H7 (cell line): ENCODE results near the gene KIAA1217. TPM values are rescaled to one million over a fixed set of nuclear protein-coding genes. Genes with fewer than 3 reads are reported as not detected.

Experiments used
- DNase-seq: peaks from one replicate; pipeline ENCODE4 v3.0.0; 2012
- H3K27me3 ChIP-seq: 2 replicates; pipeline ENCODE4 v1.6.0; 2011; ENCODE audit warnings: mild to moderate bottlenecking, low read length; ENCODE audit not compliant: control insufficient read depth, insufficient read depth
- H3K36me3 ChIP-seq: replicated peaks from 2 replicates; pipeline ENCODE4 v1.5.1; 2011; ENCODE audit warnings: low read length; ENCODE audit not compliant: control insufficient read depth, insufficient read depth
- H3K4me3 ChIP-seq: 2 replicates; pipeline ENCODE4 v1.5.1; 2011; ENCODE audit warnings: low read depth, mild to moderate bottlenecking, control low read depth, low read length, moderate library complexity; ENCODE audit not compliant: insufficient read depth
- total RNA-seq: library from RNA; depleted of rRNA; stranded (reverse); fragments of >200 nt; shearing (Covaris generic); gene quantifications from 2 replicates; pipeline ENCODE4 v1.2.3, GENCODE V29; 2014

KIAA1217 gene
- total RNA-seq, 1 experiment from 2014 or later: 3.0 TPM

DNA sequence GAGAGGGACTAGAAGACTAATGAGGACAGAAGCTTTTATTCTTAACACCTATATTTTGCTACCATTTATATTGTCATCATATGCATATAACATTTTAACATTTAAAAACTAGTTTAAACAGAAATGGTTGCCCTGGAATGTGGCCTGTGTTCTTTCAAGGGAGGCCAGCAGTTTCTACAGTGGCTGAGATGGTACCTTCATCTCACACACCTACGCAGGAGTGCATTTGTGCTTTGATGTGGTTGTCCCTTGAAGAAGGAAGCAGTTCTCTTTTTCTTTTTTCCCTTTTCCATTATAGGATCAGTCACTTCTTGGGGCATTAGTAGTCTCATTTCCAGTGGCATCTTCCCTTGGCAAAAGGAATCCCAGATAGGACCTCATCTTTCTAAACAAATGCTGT is 38.9 kb downstream of the KIAA1217 start:
- H3K4me3 ChIP-seq: no peak overlapping the region
- H3K36me3 ChIP-seq: no peaks in the 10 kb centered on the region
- no peaks in the 10 kb centered on the region for H3K27me3 ChIP-seq
- no peak for DNase-seq

DNA sequence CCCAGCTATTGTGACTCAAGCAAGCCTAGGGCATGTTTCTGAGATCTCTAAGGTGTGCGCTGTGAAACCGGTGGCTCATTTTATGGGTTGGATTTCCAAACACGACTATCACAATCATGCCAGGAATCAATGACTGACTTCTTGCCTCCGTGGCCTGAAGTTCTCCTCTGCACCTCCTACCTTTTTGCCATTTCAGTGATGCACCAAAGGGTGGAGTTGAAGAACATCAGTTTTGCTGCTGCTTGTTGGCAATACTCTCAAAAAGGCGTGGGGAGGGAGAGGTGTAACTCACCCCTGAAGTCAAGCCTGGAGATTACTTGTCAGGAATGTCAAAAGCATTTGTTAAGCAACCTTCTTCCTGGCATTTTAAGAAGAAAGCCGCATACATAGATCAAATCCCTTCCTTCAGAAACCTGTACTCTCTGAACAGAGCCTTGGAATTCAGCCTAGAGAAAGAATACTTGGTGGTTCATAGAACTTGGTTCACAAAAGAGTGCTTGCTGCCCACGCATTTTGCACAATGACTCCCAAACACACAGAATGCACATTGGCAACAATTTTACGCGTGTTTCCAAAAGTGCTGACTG is 41.0 kb downstream of the KIAA1217 start:
- H3K27me3 ChIP-seq: no peaks in the 10 kb centered on the region
- DNase-seq: no peak
- H3K4me3 ChIP-seq: no peak overlapping the region
- H3K36me3 ChIP-seq: no peaks in the 10 kb centered on the region

DNA sequence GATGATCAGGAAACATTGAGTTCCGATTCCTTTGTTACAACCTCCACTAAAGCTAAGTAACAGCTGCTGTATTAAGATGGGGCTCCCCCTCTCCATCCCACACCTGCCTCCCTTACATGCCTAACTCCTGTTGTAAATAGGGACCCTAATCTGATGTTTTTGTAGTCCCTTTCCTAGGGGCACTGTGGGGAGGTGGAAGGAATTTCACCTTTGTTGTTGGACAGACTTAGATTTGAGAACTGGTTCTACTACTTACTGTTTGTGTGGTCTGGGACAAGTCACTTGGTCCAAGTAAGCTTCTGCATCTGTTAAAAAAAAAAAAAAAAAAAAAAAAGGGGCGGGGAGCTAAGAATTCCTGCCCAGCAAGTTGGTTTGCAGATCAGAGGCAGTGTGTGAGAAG is 42.6 kb downstream of the KIAA1217 start:
- DNase-seq: peak; percentile 56
- no peaks in the 10 kb centered on the region for H3K27me3 ChIP-seq
- H3K4me3 ChIP-seq: no peak overlapping the region
- H3K36me3 ChIP-seq: no peaks in the 10 kb centered on the region

DNA sequence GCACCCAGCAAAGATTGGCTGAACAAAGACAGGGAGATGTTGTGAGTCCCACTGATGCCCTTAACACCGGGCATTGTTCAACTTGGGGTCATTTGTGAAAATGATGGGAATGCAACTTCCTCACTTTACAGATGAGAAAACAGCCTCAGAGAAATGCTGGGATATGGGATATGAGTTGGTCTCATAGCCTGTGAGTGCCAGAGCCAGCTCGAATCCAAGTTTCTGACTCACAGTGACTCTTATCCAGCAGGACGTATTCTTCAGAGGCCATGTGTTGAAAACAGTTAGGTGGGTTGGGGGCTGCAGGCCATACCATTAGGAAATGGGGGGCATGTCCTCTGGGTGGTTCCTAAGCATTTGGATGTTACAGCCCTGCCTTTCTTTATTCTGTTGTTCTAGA is 45.2 kb downstream of the KIAA1217 start:
- no peaks in the 10 kb centered on the region for H3K27me3 ChIP-seq
- no peak overlapping the region for H3K4me3 ChIP-seq
- DNase-seq: no peak
- H3K36me3 ChIP-seq: no peaks in the 10 kb centered on the region

DNA sequence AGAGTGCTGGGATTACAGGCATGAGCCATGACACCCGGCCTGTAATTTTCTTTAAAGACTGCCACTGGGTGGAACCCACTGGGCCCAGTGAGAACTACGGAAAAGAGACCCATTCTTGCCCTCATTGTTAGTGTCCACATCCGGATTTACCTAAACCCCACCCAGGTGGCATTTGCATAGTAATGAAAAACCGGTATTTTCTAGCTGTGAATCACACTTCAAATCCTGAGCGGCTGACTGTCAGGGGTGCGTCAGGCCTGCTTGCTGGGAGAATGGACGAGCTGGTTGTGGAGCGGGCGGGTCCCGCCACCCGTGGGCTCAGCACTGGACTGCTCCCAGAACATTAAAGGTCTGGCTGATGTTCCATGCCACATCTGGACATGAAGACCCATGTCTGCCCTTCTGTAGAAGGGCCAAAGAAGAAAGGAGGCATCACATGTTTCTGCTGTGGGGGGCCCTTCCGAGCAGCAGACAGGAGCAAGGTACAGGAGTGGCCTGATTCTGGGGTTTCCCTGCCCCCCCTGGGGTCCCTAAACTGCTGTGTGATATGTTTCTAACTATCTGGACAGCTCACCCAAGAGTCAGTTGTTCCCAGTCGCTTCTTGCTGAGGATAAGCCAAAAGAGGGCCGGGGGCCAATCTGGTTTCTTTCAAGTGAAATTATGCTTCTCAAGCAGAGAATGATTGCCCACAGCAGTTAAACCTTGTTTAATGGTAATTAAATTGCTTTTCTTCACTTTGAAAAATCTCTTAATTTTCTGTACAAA is 46.4 kb downstream of the KIAA1217 start:
- H3K27me3 ChIP-seq: no peaks in the 10 kb centered on the region
- H3K36me3 ChIP-seq: no peaks in the 10 kb centered on the region
- H3K4me3 ChIP-seq: peak overlapping the region; percentile 13
- DNase-seq: peak; percentile 72

DNA sequence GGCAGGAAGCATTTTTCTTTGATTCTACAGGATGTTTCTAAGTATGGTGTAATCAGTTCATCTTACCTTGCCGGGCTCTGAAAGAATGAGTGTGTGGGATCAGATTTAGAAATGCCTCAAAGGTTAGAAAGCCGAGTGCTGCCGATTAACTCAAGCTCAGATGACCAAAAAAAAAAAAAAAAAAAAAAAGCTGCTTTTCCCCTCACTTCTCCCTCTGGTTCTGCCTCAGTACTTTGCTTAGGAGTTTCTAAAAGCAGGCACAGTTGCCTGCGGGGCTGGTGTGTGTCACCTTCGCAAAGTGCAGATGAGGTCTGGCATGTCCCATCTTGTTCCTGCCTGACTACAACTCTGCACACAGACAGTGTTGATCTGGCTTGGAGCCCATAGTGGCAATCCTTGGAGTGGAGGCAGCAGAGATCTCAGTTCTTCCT is 47.0 kb downstream of the KIAA1217 start:
- Histone ChIP-seq H3K27me3 (no peaks in the 10 kb centered on the region), H3K4me3 (peak overlapping the region; percentile 13), H3K36me3 (no peaks in the 10 kb centered on the region)
- DNase-seq: no peak

DNA sequence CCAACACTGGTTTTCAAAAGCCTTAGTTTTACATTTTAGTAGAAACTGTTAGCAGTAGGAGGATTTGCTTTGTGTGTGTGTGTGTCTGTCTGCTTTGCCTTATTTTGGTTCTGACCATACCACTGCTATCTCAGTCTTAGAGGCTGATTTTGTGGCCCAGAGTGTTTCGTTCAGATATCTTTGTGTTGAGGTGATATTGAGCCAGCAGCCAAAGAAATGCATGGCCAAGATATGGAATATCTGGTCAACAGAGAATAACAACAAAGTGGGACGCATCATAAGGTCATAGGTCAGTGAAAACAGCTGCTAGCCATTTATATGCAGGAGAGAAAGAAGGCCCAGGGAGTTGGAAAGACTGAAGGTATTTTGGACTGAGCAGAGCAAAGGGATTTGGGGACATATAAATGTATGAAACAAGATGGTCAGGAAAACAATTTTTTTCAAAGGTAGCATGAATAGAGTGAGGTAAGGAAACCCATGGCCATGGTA is 47.7 kb downstream of the KIAA1217 start:
- H3K36me3 ChIP-seq: no peaks in the 10 kb centered on the region
- no peaks in the 10 kb centered on the region for H3K27me3 ChIP-seq
- DNase-seq: no peak
- H3K4me3 ChIP-seq: no peak overlapping the region

DNA sequence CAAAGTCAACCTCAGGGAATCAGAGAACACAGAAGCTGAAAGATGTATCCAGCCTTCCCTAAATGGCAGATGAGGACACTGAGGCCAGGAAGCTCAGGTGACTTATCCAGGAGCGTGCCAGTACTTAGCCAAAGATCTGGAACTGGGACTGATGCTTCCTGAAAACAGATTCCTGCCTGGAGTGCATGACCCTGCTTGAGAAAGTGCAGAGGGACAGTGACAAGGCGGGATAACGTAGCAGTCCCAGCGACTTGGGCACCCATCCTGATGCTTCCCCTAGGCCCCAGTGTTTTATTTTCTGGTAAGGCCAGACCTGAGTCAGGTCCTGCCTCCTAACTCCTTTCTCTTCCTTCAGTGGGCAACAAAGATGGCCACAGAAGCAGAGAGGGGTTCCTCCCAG is 48.6 kb downstream of the KIAA1217 start:
- H3K36me3 ChIP-seq: no peaks in the 10 kb centered on the region
- no peaks in the 10 kb centered on the region for H3K27me3 ChIP-seq
- H3K4me3 ChIP-seq: no peak overlapping the region
- DNase-seq: no peak

DNA sequence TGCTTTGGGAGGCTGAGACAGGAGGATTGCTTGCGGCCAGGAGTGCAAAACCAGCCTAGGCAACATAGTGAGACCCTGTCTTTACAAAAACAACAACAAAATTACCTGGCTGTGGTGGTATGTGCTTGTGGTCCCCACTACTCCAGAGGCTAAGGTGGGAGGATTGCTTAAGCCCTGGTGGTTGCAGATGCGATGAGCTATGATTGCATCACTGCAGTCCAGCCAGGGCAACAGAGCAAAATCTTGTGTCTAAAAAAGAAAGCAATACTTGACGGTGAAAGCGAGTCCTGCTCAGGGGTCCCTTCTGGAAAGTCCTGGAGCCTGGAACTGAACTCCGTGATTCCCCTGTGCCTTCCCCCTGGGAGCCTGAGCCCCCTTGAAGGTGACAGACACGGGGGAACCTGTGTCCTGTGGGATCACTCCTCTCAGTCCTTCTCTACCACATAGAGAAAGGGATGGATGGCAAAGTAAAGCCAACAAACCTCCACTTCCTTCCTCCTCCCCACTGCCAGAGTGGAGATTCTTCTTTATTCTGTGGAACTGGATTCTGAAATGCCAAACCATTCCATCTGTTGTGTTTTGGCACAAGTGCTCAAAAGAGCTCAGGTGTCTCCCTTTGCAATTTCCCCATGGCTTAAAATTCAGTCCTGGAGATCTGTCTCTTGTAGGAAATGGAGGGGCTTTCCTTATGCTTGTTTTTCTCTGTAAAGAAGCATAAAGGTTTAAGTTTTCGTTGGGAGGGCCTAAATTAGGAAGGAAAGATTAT is 50.6 kb downstream of the KIAA1217 start:
- DNase-seq: no peak
- Histone ChIP-seq H3K4me3 (no peak overlapping the region), H3K27me3 (no peaks in the 10 kb centered on the region), H3K36me3 (no peaks in the 10 kb centered on the region)

DNA sequence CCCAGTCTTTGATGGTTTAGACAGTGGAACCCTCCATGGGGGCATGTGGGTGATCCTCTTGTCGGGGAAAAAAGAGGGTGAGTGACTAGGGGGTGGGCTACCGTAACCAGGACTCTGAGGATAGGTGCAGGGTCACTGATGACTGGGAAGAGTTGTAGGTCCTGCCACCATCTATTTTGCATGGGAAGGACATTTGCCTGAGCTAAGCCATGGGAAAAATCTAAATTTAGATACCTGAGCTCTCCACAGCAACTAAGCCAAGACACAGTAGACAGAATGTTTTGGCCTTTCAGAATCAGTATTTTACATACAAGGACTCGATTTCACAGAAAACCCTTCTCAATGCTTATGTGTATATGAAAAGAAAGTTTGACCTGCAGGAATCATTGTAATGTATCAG is 52.7 kb downstream of the KIAA1217 start:
- no peak for DNase-seq
- Histone ChIP-seq H3K4me3 (no peak overlapping the region), H3K27me3 (no peaks in the 10 kb centered on the region), H3K36me3 (no peaks in the 10 kb centered on the region)

DNA sequence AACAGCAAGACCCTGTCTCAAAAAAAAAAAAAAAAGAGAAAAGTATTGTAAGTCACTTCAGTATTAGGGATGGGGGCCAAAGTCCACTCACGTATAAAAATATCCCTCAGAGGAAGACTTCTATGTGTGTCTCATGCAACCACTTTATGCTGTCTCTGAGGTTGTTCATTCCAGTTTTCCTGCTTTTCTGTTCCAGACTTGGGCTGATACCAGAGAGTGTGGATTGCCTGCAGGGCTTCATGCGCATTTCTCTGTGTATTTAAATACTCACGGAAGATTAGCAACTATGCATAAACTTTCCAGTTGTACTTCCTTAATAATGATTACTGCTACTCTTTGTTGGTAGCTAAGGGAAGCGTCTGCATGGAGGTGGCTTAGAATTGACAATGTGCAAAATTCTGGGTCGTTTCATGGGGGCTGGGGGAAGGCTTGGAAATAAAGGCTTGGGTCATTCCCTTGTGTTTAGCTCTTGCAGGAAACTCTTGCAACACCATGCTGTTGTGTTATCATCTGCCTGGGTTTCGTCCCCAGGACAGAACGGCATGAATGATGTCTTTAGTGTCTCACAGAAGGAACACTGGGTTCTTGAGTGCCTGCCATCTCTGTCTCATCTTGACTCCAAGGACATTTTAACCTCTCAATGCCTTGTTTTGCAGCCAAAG is 54.1 kb downstream of the KIAA1217 start:
- Histone ChIP-seq H3K4me3 (no peak overlapping the region), H3K27me3 (no peaks in the 10 kb centered on the region), H3K36me3 (no peaks in the 10 kb centered on the region)
- no peak for DNase-seq

DNA sequence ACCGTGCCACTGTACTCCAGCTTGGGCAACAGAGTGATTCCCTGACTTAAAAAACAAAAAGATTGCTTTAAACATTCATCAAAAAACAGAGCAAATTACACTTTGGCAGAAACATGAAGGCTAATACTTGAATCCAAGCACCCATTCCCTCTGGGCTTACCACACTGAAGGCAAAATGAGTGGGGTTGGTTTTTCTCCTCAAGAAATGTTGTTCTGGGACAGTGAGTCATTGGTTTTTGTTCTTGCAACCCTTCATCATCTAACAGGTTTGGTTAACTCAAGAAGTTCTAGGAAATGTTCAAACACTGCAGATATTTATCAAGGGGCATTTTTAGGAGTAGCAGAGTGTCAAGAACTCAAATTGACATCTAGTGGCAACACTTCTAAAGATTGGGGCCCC is 60.5 kb downstream of the KIAA1217 start:
- Histone ChIP-seq H3K27me3 (no peaks in the 10 kb centered on the region), H3K36me3 (no peaks in the 10 kb centered on the region)
- no peak for DNase-seq

DNA sequence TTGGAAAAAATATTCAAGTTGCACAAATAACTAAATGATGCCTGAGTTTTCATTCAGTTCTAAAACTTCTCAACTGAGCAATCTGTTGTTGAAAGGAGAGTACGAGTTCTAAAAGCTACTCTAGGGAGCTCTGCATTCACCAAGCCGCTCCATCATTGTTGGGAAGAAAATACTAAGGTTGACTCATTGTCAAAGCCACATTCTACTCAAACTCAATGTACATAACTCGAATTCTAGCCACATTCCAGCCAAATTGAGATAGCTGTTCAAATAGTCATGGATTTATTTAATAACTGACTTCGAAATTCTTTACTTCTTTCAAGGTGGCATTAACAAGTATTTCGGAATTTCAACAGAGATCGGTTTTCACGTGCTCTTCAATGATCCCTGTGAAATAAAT is 63.4 kb downstream of the KIAA1217 start:
- DNase-seq: no peak
- Histone ChIP-seq H3K36me3 (no peaks in the 10 kb centered on the region), H3K27me3 (no peaks in the 10 kb centered on the region), H3K4me3 (no peak overlapping the region)

More for the DNA sequence above, 60.5 kb downstream of the KIAA1217 start:
- no peak overlapping the region for H3K4me3 ChIP-seq

DNA sequence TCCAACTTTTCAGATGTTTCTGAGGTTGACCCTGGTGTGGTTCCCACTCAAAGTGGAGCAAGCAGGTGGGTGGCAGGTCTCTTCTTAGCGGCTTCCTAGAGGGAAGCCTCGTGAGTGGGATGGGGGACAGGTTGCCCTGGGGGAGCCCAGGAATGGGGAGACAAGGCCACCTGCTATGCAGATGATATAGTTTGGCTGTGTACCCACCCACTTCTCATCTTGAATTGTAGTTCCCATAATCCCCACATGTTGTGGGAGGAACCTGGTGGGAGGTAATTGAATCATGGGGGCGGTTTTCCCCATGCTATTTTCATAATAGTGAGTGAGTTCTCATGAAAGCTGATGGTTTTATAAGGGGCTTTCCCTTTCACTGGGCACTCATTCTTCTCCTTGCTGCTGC is 68.3 kb downstream of the KIAA1217 start:
- no peak overlapping the region for H3K4me3 ChIP-seq
- DNase-seq: no peak
- no peaks in the 10 kb centered on the region for H3K27me3 ChIP-seq
- no peaks in the 10 kb centered on the region for H3K36me3 ChIP-seq
